ENCODE data around the gene ABCG8. TPM values are rescaled to one million over a fixed set of nuclear protein-coding genes. Genes with fewer than 3 reads are reported as not detected.

ABCG8 gene
- total RNA-seq, 4 donors from 2014 or later = 0.07 TPM; not detected in 3

- Histone ChIP-seq H3K4me1 (no peaks in the 10 kb centered on the region), H3K36me3 (peaks cover 3 to 49% of the 10 kb centered on the region in 2 donors), H3K4me3 (no peak overlapping the region), H3K9me3 (no peaks in the 10 kb centered on the region), H3K27me3 (no peaks in the 10 kb centered on the region), H3K27ac (no peak overlapping the region)
- DNase-seq (no peak), ATAC-seq (no peak)
- intact Hi-C loops (cut with DNase I; ENCODE audit: low total_unique reads) = no loop called here
- TF ChIP-seq CTCF (IDR thresholded peaks at IDR 0.05 in 4 of 5, conservative IDR thresholded peaks at IDR 0.05 in 1 of 5) (no peak), POLR2A (IDR thresholded peaks at IDR 0.05) (no peak)
- in situ Hi-C loops (cut with MboI; ENCODE audit: low sequenced_read_pairs in 4 of 4) = no loop called here
Measured at GRCh38 chr2:43925431-43925830, 86.7 kb downstream of the ABCG8 start.

GRCh38 chr2:43927442-43927841 lies 88.7 kb downstream of the ABCG8 start:
- DNase-seq = no peak
- Histone ChIP-seq H3K27me3 (no peaks in the 10 kb centered on the region), H3K36me3 (peaks cover 3 to 46% of the 10 kb centered on the region in 2 donors), H3K4me1 (no peaks in the 10 kb centered on the region), H3K9me3 (no peaks in the 10 kb centered on the region), H3K27ac (no peak overlapping the region), H3K4me3 (no peak overlapping the region)
- TF ChIP-seq CTCF (IDR thresholded peaks at IDR 0.05 in 4 of 5, conservative IDR thresholded peaks at IDR 0.05 in 1 of 5) (no peak), POLR2A (IDR thresholded peaks at IDR 0.05) (no peak)
- in situ Hi-C loops (cut with MboI; ENCODE audit: low sequenced_read_pairs in 4 of 4) (no loop called here), intact Hi-C loops (cut with DNase I; ENCODE audit: low total_unique reads) (no loop called here)
- no peak for ATAC-seq

GRCh38 chr2:43931293-43931692 lies 92.5 kb downstream of the ABCG8 start:
- in situ Hi-C loops (cut with MboI; ENCODE audit: low sequenced_read_pairs in 4 of 4) = no loop called here
- no peak for TF ChIP-seq POLR2A (IDR thresholded peaks at IDR 0.05)
- TF ChIP-seq CTCF (IDR thresholded peaks at IDR 0.05 in 4 of 5, conservative IDR thresholded peaks at IDR 0.05 in 1 of 5) = no peak
- Histone ChIP-seq H3K36me3 (peaks cover 0 to 34% of the 10 kb centered on the region in 2 donors), H3K4me1 (no peaks in the 10 kb centered on the region), H3K27ac (no peak overlapping the region), H3K4me3 (no peak overlapping the region), H3K9me3 (no peaks in the 10 kb centered on the region), H3K27me3 (no peaks in the 10 kb centered on the region)
- no peak for ATAC-seq
- intact Hi-C loops (cut with DNase I; ENCODE audit: low total_unique reads) = no loop called here
- no peak for DNase-seq

Other genes with a start within 250 kb of the ABCG8 start
- gene THADA, start 242.9 kb upstream of the ABCG8 start, total RNA-seq = 10 to 100 TPM; 13.6 to 19.0 (median 16.2) TPM
- gene PLEKHH2, start 201.7 kb upstream of the ABCG8 start, total RNA-seq = 1 to 10 TPM; 1.4 to 4.9 (median 3.4) TPM
- under 1 TPM in 1 of 4 donors, not detected in 3; 0.59 TPM for gene C1GALT1C1L, start 162.5 kb upstream of the ABCG8 start, total RNA-seq
- 10 to 100 TPM in 2 of 4 donors, 1 to 10 TPM in 2; 8.1 to 13.1 (median 10.2) TPM for gene DYNC2LI1, start 64.9 kb upstream of the ABCG8 start, total RNA-seq
- gene ABCG5, start 132 bp upstream of the ABCG8 start, total RNA-seq = not detected
- 10 to 100 TPM; 75.9 to 95.3 (median 81.5) TPM for gene LRPPRC, start 157.0 kb downstream of the ABCG8 start, total RNA-seq

Data from gastrocnemius medialis (tissue), 4 donors.